HPDE6-E6E7 (cell line): Measurements from ENCODE around the gene UFD1.

Source experiments
- DNase-seq: peaks from one replicate; pipeline ENCODE4 v3.0.0; 2011; ENCODE audit warnings: missing footprints; ENCODE audit errors: extremely low spot score

The UFD1 gene

DNA sequence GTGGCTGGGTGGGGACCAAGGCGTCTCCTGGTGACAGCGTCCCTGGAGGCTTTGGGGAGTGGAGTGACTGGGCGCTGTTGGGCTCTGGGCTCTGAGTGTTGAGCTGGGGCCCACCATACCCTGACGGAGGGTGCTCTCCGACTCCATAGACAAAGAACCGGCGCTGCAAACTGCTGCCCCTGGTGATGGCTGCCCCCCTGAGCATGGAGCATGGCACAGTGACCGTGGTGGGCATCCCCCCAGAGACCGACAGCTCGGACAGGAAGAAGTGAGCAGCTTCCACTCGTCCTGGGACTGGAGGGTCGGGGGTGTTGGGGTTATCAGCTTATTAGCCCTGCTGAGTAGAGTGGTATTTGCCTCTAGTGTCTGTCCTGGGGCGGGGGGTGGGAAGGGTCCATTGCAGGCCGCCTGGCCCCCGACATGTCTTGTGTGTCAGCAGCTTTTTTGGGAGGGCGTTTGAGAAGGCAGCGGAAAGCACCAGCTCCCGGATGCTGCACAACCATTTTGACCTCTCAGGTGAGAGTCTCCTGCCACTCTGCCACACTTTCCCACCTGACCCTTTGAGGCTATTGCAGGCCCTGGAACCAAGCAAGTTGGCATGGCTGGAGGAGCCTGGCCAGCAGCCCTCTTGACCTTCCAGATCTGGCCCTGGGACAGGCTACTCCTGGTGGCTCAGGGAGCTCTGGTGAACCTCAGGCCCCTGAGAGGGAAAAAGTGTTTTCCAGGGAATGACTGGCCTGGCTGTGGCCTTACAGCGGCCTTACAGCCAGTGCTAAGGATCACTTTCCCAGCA is 37.6 kb upstream of the UFD1 start:
- DNase-seq: no peak

DNA sequence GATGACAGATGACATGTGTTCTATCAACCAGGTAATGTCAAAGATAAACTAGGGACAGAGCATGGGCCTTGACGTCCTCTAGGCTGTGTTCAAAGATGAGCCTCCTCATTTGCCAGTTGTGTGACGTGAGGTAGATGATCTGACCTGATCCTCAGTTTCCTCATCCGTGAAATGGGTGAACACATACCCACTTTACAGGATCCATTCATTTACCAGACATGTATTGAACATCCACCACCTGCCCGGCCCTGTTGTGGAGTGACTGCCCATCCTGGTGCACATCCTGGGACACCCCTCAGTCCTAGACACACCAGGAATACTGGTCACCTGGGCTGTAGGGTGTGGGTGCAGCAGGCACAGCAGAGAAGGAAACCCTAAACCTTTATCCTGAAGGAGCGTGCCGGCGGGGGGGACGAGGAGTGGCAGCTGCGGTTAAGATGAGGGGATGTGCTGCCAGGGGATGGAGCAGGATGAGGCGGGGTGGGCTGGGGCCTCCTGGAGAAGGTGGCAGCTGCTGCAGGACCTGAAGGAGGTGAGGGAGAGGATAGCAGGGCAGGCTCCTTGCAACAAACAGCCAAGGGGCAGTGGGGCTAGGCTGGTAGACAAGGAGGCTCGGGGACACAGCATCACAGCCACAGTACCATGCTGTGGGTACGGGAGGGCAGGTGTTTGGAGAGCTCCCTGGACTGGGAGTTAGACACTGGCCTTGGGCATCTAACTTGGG is 36.8 kb upstream of the UFD1 start:
- no peak for DNase-seq

DNA sequence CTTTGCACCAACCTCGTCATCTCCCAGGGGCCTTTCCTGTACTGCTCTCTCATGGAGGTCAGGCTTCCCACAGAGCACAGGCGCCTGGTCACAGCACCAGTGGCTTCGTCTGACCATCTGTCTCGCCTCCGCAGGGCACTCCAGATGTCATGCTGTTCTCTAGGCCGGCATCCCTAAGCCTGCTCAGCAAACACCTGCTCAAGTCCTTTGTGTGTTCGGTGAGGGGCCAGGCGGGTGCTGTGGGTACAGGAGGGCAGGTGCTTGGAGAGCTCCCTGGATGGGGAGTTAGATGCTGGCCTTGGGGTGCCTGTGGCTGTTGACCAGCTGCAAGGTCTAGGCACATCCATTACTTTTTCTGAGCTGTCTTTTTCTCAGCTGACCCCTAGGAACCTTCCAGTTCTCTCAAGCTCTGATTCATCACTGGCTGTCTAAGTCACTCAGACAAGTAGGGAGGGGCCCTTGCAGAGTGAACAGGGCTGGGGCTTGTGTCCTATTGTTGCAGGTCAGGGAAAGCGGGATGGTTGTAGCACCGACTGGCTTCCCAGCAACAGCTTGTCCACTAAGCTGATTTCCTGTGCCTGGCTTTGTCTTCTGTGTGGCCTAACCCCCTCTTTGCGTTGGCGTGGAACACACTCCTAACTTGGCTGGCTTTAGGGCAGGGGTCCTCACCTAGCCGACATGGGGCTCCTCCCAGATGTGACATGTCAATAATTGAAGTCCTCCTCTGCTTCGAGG is 36.0 kb upstream of the UFD1 start:
- DNase-seq: no peak

DNA sequence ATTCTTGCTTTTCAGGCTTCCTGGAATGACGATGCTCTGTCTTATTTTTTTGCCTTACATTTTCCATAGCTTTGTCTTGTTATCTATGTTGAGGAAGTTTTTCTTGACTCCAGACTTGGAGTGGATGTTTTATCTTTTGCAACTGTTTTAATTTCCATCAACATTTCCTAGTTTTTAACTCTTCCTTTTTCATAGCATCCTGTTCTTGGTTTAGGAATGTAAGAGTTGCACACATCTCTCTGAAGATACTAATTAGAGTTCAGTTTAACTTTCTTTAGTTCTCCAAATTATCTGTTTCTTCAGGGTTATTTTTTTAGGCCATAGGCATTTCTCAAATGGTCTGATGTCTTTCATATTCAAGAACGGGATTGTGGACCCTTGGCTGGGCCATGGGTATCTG is 34.8 kb upstream of the UFD1 start:
- DNase-seq: no peak

DNA sequence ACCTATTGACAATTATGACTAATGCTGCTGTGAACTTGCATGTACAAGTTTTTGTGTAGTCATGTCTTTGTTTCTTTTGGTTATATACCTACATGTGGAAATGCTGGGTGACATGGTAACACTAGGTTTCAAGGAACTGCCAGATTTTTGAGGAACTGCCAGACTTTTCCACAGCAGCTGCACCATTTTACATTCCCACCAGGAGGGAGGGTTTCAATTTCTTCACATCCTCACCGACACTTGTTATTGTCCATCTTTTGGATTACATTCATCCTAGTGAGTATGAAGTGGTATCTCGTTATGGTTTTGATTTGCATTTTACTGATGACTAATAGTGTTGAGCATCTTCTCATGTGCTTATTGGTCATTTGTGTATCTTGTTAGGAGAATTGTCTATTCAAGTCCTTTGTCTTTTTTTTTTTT is 31.9 kb upstream of the UFD1 start:
- peak; percentile 60 for DNase-seq

DNA sequence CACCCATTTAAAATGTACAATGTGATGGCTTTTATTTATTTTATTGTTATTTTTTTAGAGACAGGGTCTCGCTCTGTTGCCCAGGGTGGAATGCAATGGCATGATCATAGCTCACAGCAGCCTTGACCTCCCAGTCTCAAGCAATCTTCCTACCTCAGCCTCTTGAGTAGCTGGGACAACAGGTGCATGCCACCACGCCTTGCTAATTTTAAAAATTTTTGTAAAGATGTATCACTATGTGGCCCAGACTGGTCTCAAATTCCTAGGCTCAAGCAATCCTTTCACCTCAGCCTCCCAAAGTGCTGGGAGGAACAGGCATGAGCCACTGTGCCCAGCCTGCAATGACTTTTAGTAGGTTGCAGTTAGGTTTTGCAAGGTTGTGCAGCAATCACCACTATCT is 30.9 kb upstream of the UFD1 start:
- no peak for DNase-seq

DNA sequence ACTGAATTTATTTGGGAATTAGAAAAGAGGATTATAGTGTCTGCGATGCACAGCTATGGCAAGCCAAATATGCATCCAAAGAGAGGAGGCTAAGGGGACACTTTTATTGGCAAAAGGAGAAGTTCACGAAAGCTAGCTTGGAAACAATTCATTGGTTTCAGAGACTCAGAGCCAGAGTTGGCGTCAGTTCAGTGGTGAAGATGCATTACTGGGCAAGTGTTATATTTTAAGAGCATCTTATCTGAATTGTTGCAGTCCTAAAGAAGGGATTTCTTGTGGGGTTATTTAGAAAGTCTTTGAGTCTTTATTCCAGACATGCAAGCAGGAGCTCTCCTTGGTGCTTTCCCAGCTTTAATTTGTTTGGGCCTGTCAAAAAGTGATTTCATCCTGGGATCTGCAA is 30.2 kb upstream of the UFD1 start:
- no peak for DNase-seq

DNA sequence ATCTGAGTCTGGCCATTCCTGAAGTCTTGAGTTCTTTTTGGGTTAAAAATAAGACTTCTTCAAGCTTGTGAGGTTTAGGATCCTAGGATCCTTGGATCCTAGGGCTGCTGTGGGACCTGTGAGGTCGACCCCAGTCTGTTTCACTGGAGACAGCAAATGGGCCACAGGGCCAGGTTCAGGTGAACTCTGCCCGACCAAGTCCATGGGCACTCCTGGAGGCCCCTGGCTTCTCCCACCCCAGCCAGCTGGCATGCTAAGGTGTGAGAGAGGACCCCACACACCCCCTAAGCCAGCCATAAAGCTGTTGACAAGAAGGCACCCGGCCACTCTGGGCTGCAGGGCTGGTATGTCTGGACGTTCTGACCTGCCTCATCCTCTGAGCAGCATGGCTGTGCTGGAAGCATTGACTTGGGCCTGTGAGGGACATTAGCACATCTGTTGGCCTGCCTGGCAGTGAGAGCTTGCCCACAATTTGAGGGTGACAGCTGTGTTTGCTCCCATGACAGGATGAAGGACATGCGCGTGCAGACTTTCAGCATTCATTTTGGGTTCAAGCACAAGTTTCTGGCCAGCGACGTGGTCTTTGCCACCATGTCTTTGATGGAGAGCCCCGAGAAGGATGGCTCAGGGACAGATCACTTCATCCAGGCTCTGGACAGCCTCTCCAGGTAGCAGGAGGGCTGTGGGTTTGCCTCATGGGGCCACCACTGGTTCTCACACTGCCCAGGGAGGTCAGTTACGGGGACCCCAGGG is 29.2 kb upstream of the UFD1 start:
- no peak for DNase-seq

DNA sequence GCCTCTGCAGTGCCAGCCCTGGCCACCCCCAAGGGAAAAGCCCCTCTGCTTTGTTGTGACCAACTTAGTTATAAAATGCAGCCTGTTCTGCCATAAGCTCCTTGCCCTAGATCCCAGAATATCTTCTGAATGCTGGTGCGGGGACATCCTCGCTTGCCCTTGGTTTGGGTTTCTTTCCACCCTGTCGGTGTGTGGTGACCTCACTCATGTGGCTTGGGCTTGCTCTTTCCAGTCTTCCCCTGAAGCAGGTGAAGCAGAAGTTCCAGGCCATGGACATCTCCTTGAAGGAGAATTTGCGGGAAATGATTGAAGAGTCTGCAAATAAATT is 28.5 kb upstream of the UFD1 start:
- no peak for DNase-seq

DNA sequence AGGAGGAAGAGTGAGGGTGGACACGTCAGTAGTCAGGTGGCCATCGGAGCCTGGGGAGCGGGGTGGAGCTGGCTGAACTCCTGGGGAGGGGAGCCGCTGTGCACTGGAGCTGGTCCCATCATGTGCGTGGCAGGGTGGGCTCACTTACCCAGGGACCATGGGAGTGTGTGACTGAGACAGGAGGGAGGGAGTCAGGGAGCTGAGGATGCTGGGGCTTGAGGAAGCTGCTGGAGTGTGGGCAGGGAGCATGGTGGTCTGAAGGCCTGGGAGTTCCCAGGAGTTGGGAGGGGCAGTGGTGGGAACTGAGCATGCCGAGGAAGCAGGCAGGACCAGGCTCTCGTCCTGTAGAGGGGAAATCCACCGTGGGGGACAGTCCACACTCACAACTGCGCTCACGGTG is 27.2 kb upstream of the UFD1 start:
- no peak for DNase-seq

DNA sequence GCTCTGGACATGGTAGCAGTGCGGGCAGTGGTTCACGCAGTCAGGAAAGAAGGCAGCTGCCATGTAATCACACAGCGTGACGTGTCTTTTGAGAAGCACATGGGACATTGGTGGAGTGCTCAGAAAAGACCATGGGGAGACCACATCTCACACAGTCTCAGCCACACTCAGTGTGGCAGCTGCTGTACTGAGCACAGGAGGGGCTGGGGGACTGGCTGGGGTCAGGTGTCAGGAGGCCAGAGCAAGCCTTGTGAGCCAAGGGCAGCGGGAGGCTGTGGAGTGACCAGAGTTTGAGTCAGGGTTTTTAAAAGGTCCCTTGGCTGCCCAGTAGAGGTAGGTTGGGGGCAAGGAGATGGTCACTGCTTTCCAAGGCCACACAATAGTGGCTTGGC is 26.7 kb upstream of the UFD1 start:
- DNase-seq: no peak

DNA sequence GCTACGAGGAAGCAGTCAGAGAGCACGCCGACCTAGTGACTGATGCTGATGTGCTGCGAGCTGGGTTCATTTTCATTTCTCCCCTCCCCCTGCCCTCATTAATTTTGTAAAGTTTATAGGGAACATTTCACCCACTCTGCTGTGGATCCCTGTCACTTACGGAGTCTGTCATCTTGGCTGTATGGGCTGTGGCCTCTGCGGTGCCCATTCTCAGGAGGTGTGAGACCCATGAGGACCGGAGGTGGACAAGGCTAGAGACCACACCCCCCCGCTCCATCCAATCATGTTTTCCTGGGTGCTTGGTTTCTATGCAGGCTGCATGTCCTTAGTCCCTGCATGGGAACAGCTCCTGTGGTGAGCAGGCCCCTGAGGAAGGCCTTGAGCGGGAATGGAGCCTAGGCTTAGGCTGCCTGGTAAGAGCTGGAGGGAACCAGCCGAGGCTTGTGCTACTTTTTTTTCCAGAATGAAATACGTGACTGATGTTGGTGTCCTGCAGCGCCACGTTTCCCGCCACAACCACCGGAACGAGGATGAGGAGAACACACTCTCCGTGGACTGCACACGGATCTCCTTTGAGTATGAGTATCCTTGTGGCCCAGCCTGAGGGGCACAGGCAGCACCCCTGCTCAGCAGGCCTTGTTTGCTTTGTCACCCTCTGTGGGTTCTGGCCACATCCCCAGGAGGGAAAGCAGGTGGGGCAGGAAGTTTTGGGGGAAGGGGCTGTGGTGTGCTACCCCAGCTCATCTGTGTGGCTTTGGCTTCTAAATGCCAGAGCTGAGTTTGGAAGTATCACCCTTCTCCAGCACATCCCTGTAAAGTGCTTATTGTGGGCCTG is 26.1 kb upstream of the UFD1 start:
- no peak for DNase-seq

DNA sequence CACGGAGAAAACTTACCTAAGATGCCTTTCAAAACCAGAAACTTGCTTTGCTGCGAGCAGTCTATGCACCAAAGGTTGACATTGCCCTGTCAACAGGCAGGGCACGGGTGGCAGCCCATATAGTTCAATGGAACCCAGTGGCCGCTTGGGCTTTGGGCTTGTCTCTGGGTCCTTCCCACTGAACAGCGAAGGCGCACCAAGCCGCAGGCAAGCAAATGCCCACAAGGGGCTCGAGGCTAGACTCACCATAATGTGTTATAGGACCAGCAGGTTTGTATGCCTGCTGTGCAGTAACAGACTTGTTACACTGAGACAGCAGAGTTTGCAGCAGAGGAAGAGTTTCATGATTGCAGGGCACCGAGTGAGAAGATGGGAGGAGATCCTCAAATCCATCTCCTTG is 24.9 kb upstream of the UFD1 start:
- no peak for DNase-seq

DNA sequence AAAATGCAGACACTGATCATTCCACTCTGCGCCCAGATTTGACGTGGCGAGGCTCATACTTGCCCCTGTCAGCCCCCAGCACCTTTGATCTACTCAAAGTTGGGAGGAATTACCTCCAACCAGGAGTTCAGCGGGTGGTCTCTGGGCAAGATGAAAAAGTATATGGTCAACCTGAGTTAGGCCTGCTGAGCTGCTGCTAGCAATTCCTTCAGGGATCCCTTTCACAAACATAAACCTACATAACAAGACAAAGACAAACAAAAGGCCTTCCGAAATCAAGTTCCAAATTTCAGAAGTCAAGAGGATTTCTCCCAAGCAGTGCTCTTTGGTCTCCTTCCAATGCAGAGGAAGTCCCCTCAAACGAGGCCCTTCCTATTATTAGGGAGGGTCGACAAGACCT is 24.4 kb upstream of the UFD1 start:
- DNase-seq: no peak

DNA sequence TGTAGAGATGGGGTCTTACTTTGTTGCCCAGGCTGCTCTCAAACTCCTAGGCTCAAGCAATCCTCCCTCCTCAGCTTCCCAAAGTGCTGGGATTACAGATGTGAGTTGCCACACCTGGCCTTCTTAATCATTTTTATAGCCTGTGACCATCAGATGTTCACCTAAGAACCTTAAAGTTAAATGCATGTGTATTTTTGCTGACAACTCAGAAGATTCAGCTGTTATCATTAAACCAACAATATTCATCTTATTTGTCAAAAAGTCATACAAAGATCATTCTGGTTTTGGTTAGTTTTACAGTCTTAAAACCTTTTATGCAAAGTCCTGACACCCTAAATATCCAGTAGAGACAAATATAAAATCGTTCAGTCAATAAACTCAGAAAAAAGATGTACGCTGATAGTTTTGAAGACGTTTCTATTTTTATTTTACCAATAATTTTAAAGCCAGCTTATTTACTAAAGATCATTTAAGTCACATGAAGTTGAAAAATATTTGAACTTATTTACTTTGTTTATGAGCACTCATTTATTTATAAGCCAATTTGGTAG is 23.0 kb upstream of the UFD1 start:
- DNase-seq: no peak

DNA sequence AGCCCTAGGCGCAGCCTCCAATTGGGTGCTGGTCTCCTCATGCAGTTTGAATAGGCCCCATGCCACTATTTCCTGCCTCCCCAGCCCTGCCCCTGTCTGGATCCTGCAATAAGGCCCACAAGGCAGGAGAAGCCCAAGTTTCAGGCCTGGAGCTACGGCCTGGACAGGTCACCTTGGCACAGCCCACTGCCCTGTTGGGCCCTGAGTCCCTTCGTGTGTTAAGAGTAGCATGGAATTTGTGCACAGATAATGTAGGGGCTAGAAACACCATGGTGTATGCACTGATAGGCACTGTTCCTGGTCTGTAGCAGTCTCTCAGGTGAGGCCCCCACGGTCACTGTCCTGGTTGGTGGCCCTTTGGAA is 20.9 kb upstream of the UFD1 start:
- DNase-seq: no peak

DNA sequence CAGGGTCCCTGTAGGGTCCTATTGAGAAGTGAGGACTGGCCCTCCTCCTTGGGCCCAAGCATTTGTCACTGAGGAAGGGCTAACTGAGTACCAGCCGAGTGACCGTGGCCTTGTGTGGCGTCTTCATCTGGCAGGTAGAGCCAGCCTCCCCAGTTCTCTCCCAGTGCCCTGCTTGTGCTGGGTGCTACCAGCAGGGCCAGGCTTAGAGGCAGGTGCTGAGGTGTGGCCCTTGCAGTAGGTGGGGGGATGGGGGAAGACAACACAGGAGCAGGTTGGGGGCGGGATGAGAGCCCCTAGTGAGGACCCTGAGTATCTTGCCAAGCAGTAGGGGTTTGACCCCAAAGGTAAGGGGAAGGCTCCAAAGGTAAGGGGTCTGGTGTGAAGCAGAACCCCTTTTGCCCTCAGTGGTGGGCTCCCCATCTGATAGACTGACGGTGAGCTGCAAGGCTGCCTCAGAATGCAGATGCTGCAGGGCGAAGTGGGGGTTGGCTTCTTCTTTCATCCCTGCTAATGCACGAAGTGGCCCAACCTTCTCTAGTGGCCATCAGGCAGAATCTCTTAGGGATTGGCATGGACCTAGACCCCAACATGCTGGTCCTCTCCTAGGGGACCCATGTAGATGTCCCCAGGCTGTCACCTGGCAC is 20.4 kb upstream of the UFD1 start:
- no peak for DNase-seq

DNA sequence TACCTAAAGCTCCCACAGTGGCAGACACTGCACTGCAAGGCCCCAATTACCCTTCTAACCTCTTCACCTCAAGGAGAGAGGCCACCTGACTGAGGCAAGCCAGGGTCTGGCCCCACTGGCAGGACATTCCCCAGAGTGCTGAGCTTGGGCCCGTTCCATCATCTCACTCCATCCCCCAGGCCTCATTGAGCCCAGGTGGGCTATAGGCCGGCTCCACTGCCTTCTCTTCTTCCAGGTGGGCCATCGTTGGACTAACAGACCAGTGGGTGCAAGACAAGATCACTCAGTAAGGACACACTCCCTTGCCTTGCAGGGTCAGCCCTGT is 19.8 kb upstream of the UFD1 start:
- no peak for DNase-seq

DNA sequence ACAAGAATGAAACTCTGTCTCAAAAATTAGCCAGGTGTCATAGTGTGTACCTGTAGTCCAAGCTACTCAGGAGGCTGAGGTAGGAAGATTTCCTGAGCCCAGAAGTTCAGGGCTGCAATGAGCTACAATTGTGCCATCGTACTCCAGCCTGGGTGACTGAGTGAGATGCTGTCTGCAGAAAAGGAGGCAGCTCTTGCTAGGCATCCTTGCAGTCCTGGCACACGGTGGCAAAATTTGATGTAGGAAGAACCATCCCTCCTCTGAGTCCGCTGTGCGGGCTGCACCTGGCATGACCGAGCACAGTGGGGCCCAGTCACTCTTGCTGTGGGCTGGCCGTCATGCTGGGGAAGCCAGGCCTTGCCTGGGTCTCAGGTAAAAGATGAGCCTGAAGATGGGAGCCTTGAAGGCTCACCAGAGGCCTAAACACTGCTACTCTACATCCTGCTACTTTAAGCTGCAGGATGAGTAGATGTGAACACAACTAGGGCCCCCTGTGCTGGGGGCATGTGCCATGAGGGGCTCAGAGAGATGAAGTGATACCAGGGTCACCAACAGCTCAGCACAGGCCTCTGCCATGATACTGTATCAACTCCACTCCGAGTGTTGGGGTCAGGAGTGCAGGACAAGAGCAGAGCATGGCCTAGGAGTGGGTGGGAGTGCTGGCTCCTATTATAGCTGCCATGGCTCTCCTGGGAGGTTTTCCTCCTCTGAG is 19.3 kb upstream of the UFD1 start:
- DNase-seq: no peak

DNA sequence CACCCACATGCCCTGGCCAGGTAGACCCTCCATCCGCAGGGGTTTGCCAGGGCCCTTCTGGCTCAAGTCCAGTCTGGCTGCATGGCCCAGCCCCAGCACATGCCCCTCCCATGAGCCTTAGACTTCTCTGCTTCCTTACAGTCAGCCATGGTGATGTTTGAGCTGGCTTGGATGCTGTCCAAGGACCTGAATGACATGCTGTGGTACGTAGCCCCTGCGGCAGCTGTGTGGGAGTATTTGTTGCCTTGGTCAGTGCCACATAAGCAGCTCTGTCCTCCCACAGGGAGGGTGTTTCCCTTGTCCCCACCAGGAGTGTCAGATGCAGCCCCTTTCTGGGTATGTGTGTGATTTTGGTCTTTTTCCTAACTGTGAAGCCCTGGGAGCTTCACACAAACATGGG is 18.3 kb upstream of the UFD1 start:
- DNase-seq: peak; percentile 49
